ENCODE results near the gene KLK6. TPM values are rescaled to one million over a fixed set of nuclear protein-coding genes. Genes with fewer than 3 reads are reported as not detected.

Gene KLK6
- total and polyA plus RNA-seq, 2 experiments from 2014 or later: 2.0 to 5.4 TPM

GRCh38 chr19:51009061-51009891 is 39.9 kb upstream of the KLK6 start:
- no peak for TF ChIP-seq EZH2phosphoT487 (IDR thresholded peaks at IDR 0.05; ENCODE audit: low read depth, severe bottlenecking, unreplicated experiment)
- TF ChIP-seq EZH2 (IDR thresholded peaks at IDR 0.05; ENCODE audit: borderline replicate concordance): no peak
- TF ChIP-seq CTCF (IDR thresholded peaks at IDR 0.05; ENCODE audit: poor library complexity): no peak
- no peaks in the 10 kb centered on the region for H3K36me3 ChIP-seq (replicated peaks; ENCODE audit: insufficient read depth, low read depth)
- no peak for DNase-seq (ENCODE audit: low spot score)
- H3K9me3 ChIP-seq (ENCODE audit: low read depth): no peaks in the 10 kb centered on the region
- H3K79me2 ChIP-seq: no peaks in the 10 kb centered on the region
- no peaks in the 10 kb centered on the region for H3K4me1 ChIP-seq (ENCODE audit: insufficient read depth)
- no peak overlapping the region for H3K27ac ChIP-seq
- no peak overlapping the region for H3K4me2 ChIP-seq
- no peaks in the 10 kb centered on the region for H4K20me1 ChIP-seq (ENCODE audit: insufficient read depth, poor library complexity, severe bottlenecking)
- peaks cover 26% of the 10 kb centered on the region for H3K27me3 ChIP-seq
- H2AFZ ChIP-seq: no peak overlapping the region
- no peaks in the 10 kb centered on the region for H3K9me2 ChIP-seq (replicated peaks; ENCODE audit: insufficient read depth)
- H3K4me3 ChIP-seq: no peak overlapping the region
- WGBS (ENCODE audit: low lambda C conversion rate, missing lambda C conversion rate): 85% methylated on average over 16 of the region's 19 CpGs

GRCh38 chr19:51007488-51007887 is 38.1 kb upstream of the KLK6 start:
- Histone ChIP-seq H3K4me1 (ENCODE audit: insufficient read depth) (no peaks in the 10 kb centered on the region), H3K27me3 (peaks cover 18% of the 10 kb centered on the region), H2AFZ (no peak overlapping the region), H3K4me3 (no peak overlapping the region), H3K36me3 (replicated peaks; ENCODE audit: insufficient read depth, low read depth) (no peaks in the 10 kb centered on the region), H3K9me3 (ENCODE audit: low read depth) (no peaks in the 10 kb centered on the region), H3K4me2 (no peak overlapping the region), H3K9me2 (replicated peaks; ENCODE audit: insufficient read depth) (no peaks in the 10 kb centered on the region), H3K27ac (no peak overlapping the region), H3K79me2 (no peaks in the 10 kb centered on the region), H4K20me1 (ENCODE audit: insufficient read depth, poor library complexity, severe bottlenecking) (no peaks in the 10 kb centered on the region)
- WGBS (ENCODE audit: low lambda C conversion rate, missing lambda C conversion rate): 92% methylated on average over 3 of the region's 3 CpGs
- TF ChIP-seq EZH2 (IDR thresholded peaks at IDR 0.05; ENCODE audit: borderline replicate concordance) (no peak), EZH2phosphoT487 (IDR thresholded peaks at IDR 0.05; ENCODE audit: low read depth, severe bottlenecking, unreplicated experiment) (no peak), CTCF (IDR thresholded peaks at IDR 0.05; ENCODE audit: poor library complexity) (no peak)
- no peak for DNase-seq (ENCODE audit: low spot score)

GRCh38 chr19:51006406-51006805 is 37.0 kb upstream of the KLK6 start:
- no peak for TF ChIP-seq EZH2phosphoT487 (IDR thresholded peaks at IDR 0.05; ENCODE audit: low read depth, severe bottlenecking, unreplicated experiment)
- Histone ChIP-seq H3K4me2 (no peak overlapping the region), H3K9me3 (ENCODE audit: low read depth) (no peaks in the 10 kb centered on the region), H3K36me3 (replicated peaks; ENCODE audit: insufficient read depth, low read depth) (no peaks in the 10 kb centered on the region), H3K79me2 (no peaks in the 10 kb centered on the region), H4K20me1 (ENCODE audit: insufficient read depth, poor library complexity, severe bottlenecking) (no peaks in the 10 kb centered on the region), H3K27ac (no peak overlapping the region), H2AFZ (no peak overlapping the region), H3K27me3 (peaks cover 15% of the 10 kb centered on the region), H3K4me1 (ENCODE audit: insufficient read depth) (no peaks in the 10 kb centered on the region), H3K9me2 (replicated peaks; ENCODE audit: insufficient read depth) (no peaks in the 10 kb centered on the region), H3K4me3 (no peak overlapping the region)
- DNase-seq (ENCODE audit: low spot score): no peak
- WGBS (ENCODE audit: low lambda C conversion rate, missing lambda C conversion rate): 51% methylated on average over 8 of the region's 8 CpGs

- no peaks in the 10 kb centered on the region for H3K9me2 ChIP-seq (replicated peaks; ENCODE audit: insufficient read depth)
- H3K4me2 ChIP-seq: no peak overlapping the region
- no peak overlapping the region for H2AFZ ChIP-seq
- no peaks in the 10 kb centered on the region for H4K20me1 ChIP-seq (ENCODE audit: insufficient read depth, poor library complexity, severe bottlenecking)
- H3K27me3 ChIP-seq: peaks cover 16% of the 10 kb centered on the region
- TF ChIP-seq EZH2phosphoT487 (IDR thresholded peaks at IDR 0.05; ENCODE audit: low read depth, severe bottlenecking, unreplicated experiment) (no peak), EZH2 (IDR thresholded peaks at IDR 0.05; ENCODE audit: borderline replicate concordance) (no peak), CTCF (IDR thresholded peaks at IDR 0.05; ENCODE audit: poor library complexity) (no peak)
- no peak overlapping the region for H3K4me3 ChIP-seq
- H3K79me2 ChIP-seq: no peaks in the 10 kb centered on the region
- no peak overlapping the region for H3K27ac ChIP-seq
- no peaks in the 10 kb centered on the region for H3K4me1 ChIP-seq (ENCODE audit: insufficient read depth)
- no peaks in the 10 kb centered on the region for H3K9me3 ChIP-seq (ENCODE audit: low read depth)
- no peak for DNase-seq (ENCODE audit: low spot score)
- WGBS (ENCODE audit: low lambda C conversion rate, missing lambda C conversion rate): 97% methylated on average over 1 of the region's 1 CpG
- no peaks in the 10 kb centered on the region for H3K36me3 ChIP-seq (replicated peaks; ENCODE audit: insufficient read depth, low read depth)
These were observed 35.9 kb upstream of the KLK6 start for GRCh38 chr19:51005248-51005647.

Data from hepatocyte (in vitro differentiated cells).